Vagina (tissue), 2 donors: Measurements from ENCODE around the gene SPATA21.

Experiments used
- CTCF ChIP-seq, 3 experiments: fragments of 450-650 bp in 2 of 3; fragments of 200-600 bp in 1 of 3; sonication (generic) in 1 of 3; IDR thresholded peaks; one replicate each; pipeline ENCODE4 v1.5.1; 2017 to 2019; ENCODE audit warnings: antibody characterized with exemption in 3 of 3, mild to moderate bottlenecking in 2 of 3, moderate library complexity in 2 of 3
- POLR2A ChIP-seq, 2 donors: fragments of 450-650 bp; IDR thresholded peaks; one replicate each; pipeline ENCODE4 v1.6.1; 2017; ENCODE audit warnings: antibody characterized with exemption in 2 of 2, mild to moderate bottlenecking in 2 of 2, moderate library complexity in 2 of 2
- POLR2AphosphoS5 ChIP-seq, 2 donors: sonication (generic); formaldehyde crosslinking; IDR thresholded peaks; one replicate each; pipeline ENCODE4 v1.9.0; 2017; ENCODE audit warnings: antibody characterized with exemption in 2 of 2, mild to moderate bottlenecking in 2 of 2, low read depth in 1 of 2; ENCODE audit not compliant: insufficient read depth in 1 of 2

DNA sequence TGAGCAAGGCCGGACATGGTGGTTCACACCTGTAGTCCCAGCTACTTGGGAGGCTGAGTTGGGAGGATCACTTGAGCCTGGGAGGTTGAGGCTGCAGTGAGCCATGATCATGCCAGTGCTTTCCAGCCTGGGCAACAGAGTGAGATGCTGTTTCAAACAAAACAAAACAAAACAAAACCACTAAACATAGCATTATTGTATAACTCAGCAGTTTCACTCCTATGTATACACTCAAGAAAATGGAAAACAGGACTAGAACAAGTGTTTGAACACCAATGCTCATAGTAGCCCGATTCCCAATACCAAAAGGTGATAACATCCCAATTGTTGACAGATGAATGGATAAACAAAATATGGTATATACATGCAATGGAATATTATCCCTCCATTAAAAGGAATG is 1.3 kb upstream of the SPATA21 start:
- TF ChIP-seq CTCF (IDR thresholded peaks at IDR 0.05) (no peak), POLR2A (IDR thresholded peaks at IDR 0.05) (no peak), POLR2AphosphoS5 (IDR thresholded peaks at IDR 0.05; ENCODE audit: insufficient read depth in 1 of 2, low read depth in 1 of 2) (no peak)
